SW480 (cell line): ENCODE data around the gene SORCS2.
A peak's percentile ranks its signal among the peaks of the same experiment; 100 is the strongest.

Source experiments
- DNase-seq: peaks from one replicate; pipeline ENCODE4 v3.0.0-alpha.2; 2016; ENCODE audit warnings: low spot score

Gene SORCS2

DNA sequence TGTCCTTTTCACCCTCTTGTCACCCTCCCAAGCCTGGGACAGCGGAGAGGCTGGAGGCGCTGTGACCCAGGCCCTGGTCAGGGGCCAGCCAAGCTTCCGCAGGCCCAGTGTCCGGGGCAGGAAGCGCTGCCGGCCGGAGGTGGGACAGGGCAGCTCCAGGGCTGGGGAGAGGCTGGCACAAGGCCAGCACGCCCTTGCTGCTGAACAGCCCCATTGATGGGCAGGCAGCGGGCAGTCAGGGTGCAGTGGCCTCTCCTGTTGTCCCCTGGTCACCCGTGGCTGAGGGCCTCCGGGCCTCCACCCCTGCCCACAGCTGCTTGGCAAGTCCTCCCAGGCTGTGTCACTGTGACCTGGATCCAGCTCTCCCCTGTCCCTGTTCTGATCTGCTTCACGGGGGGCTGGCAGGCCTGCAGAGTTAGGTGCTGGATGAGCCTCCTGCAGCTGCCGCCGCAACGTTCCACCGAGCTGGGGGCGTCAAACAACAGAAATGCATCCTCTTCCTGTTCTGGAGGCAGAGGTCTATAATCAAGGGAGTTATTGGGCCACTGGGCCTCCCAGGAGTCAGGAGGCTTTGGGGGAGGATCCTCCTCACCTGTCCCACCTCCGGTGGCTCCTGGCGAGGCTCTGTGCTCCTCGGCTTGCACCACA lies 134.5 kb downstream of the SORCS2 start:
- no peak for DNase-seq

- DNase-seq = no peak
Observed at GRCh38 chr4:7327341-7327885, 135.1 kb downstream of the SORCS2 start.

DNA sequence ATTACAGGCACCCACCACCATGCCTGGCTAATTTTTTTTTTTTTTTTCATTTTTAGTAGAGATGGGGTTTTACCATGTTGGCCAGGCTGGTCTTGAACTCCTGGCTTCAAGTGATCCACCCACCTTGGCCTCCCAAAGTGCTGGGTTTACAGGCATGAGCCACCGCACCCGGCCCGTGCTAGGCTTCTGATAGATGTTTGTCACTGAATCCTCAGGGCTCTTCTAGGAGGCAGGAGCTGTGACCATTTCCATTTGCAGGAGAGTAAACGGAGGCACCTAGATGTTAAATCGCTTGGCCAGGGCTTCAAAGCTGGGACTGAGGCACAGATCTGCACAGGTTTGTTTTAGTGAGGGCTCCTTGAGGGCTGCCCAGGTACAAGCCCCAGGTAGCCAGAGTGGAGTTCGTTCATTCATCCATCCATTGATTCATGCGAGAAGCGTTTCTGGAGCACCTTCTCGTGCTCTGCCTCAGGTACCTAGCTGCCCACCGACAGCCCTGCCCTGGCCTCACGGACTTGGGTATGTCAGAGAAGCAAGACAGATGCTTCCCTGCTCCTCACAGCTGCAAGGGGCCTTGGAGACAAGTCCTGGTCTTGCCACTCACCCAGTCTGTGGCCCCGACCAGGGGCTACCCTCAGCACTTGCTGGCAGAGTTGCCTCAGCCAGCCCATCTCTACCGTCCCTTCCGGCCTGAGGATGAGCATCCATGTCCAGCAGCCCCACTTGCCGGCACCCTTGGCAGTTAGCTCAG lies 136.0 kb downstream of the SORCS2 start:
- DNase-seq = no peak

GRCh38 chr4:7328913-7329638 lies 136.7 kb downstream of the SORCS2 start:
- DNase-seq = peak; percentile 46

- DNase-seq = no peak
Observed at GRCh38 chr4:7330031-7330596, 137.8 kb downstream of the SORCS2 start.

GRCh38 chr4:7330811-7331681 lies 138.7 kb downstream of the SORCS2 start:
- DNase-seq = no peak

DNA sequence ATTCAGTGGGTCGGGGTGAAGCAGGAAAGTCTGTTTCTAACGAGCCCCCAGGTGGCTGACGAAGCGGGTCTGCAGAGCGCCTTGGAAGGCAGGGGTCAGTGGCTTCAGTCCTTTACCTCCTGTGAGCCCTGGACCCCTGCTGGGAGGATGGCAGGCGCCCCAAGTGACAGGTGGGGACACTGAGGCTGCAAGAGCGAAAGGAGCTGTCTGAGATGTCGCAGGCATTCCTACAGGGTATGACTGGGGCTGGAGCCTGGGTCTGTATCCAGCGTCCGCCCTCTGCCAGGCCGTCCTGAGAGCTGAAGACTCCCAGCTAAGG lies 139.3 kb downstream of the SORCS2 start:
- no peak for DNase-seq

DNA sequence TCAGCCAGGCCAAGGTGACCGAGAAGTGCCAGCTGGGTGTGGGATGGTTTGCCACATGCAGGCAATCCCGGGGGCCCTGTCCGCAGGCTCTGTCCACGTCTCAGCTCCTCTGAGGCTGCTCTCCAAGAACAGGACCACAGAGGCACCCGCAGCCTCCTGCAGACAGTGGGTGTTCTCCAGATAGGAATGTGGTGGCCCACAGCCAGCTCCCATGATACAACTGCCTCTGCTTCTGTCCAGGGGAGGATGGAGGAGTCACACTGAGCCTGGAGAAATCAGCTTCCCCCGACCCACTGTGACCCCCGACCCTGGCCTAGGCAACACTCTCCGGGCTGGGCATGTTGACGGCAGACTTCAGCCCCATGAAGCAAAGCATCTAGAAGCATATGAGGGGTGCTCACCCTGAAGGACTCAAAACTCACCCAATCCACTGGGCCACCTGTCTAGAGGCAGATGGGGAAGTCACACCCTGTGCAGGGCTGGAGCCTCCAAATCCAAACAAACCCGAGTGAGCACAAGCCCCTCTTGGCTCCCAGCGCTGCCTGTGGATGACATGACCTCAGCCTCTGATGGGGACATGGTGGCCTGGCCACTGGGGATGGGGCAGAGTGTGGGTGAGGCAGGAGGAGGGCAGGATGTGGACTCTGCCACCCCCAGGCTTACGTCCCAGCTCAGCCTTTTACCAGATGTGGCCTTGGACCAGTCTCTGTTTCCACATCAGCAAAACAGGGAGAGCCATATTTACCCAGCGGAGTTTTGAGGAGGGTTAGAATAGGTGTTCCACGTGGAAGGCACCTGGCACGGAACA lies 140.1 kb downstream of the SORCS2 start:
- no peak for DNase-seq

- no peak for DNase-seq
Observed at GRCh38 chr4:7333024-7333780, 140.9 kb downstream of the SORCS2 start.

DNA sequence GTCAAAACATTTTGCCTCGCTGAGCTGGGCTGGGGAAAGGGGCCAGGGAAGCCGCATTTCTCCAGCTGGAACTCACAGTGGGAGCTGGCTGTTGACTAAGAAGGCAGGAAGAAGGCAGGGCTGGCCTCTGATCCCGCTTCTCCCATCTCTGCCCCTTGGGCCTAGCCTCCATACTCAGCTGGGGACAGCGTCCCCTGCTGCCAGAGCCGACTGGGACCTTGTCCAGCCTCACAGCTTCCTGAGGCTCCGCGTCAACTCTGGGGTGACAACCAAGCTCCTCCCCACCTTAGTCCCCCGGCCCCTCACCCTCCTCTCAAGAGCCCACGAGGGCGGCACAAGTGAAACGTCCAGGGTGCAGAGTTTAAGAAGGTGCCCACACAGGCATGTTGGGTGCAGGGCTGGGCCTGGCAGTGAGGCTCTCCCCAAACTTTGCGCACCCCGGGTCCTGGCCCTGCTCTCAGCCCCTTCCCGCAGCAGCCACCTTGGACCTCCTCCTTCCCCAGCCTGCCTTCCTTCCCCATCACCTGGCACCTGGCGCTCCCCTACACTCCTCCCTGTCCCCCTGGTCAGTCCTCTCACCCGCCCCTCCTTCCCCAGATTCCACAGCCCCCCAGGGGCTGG lies 141.6 kb downstream of the SORCS2 start:
- no peak for DNase-seq

- no peak for DNase-seq
Observed at GRCh38 chr4:7334521-7335275, 142.4 kb downstream of the SORCS2 start.

GRCh38 chr4:7335344-7336066 lies 143.2 kb downstream of the SORCS2 start:
- DNase-seq = peak; percentile 42

DNA sequence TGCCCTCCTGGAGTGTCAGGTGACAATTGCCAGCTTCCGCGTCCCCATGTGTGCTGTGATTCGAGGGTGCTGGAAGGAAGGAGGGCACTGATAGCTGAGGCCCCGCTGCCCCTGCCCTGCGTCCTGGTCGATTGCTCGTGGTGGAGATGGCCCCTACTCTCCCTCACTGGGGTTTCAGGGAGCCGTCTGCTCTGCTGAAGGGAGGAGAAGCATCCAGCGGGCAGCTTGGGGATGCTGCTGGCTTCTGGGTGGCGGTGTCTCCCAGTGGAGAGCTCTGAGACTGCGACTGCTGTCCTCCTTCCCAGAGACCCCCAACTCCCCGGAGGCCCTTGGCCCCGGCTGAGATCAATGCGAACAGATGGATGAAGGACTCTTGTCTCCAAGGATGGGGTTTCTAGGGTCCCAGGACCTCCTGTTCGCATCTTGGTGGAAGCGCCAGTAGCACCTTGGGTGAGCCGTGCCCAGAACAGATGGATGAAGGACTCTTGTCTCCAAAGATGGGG lies 143.8 kb downstream of the SORCS2 start:
- no peak for DNase-seq

GRCh38 chr4:7336732-7337131 lies 144.4 kb downstream of the SORCS2 start:
- no peak for DNase-seq

GRCh38 chr4:7337196-7338058 lies 145.1 kb downstream of the SORCS2 start:
- DNase-seq = no peak

DNA sequence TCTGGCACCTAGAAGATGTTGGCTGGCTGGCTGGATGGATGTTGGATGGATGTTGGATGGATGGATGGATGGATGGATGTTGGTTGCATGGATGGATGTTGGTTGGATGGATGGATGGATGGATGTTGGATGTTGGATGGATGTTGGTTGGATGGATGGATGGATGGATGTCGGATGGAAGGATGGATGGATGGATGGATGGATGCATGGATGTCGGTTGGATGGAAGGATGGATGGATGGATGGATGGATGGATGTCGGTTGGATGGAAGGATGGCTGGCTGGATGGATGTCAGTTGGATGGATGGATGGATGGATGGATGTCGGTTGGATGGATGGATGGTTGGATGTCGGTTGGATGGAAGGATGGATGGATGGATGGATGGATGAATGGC lies 145.7 kb downstream of the SORCS2 start:
- DNase-seq = no peak
